Endodermal cell (in vitro differentiated cells): Measurements from ENCODE around the gene KCND2. TPM values are rescaled to one million over a fixed set of nuclear protein-coding genes. Genes with fewer than 3 reads are reported as not detected.

ENCODE experiments used
- DNase-seq: peaks from one replicate; pipeline ENCODE4 v3.0.0-alpha.2; 2017
- H3K27ac ChIP-seq: 2 replicates; pipeline ENCODE4 v1.5.1; 2013; ENCODE audit warnings: mild to moderate bottlenecking, low read depth, low read length, moderate library complexity
- H3K27me3 ChIP-seq: 2 replicates; pipeline ENCODE4 v1.6.1; 2013; ENCODE audit warnings: mild to moderate bottlenecking, low read length, moderate library complexity; ENCODE audit not compliant: insufficient read depth, control insufficient read depth, poor library complexity, severe bottlenecking
- H3K36me3 ChIP-seq: 2 replicates; pipeline ENCODE4 v1.7.0; 2013; ENCODE audit warnings: mild to moderate bottlenecking, low read length, moderate library complexity; ENCODE audit not compliant: control insufficient read depth, insufficient read depth
- H3K4me1 ChIP-seq: one replicate; pipeline ENCODE4 v1.7.0; 2013; ENCODE audit warnings: low read length; ENCODE audit not compliant: control insufficient read depth, insufficient read depth
- H3K4me3 ChIP-seq: 2 replicates; pipeline ENCODE4 v1.5.1; 2013; ENCODE audit warnings: mild to moderate bottlenecking, low read length, moderate library complexity
- H3K9ac ChIP-seq: 2 replicates; pipeline ENCODE4 v1.6.1; 2013; ENCODE audit warnings: mild to moderate bottlenecking, low read length, moderate library complexity; ENCODE audit not compliant: poor library complexity, severe bottlenecking; ENCODE audit errors: extremely low read depth
- H3K9me3 ChIP-seq: 2 replicates; pipeline ENCODE4 v1.6.1; 2013; ENCODE audit warnings: mild to moderate bottlenecking, low read length, moderate library complexity; ENCODE audit not compliant: control insufficient read depth
- H3K27ac Mint-ChIP-seq: 2 replicates; pipeline ENCODE4 v1.8.0; 2020; ENCODE audit warnings: mixed read lengths
- H3K27me3 Mint-ChIP-seq: 2 replicates; pipeline ENCODE4 v1.8.0; 2021; ENCODE audit warnings: mild to moderate bottlenecking, mixed read lengths; ENCODE audit not compliant: insufficient read depth
- H3K36me3 Mint-ChIP-seq: 2 replicates; pipeline ENCODE4 v1.8.0; 2020; ENCODE audit warnings: low read depth, mixed read lengths
- H3K4me1 Mint-ChIP-seq: 2 replicates; pipeline ENCODE4 v1.8.0; 2020; ENCODE audit warnings: mixed read lengths
- H3K4me3 Mint-ChIP-seq: 2 replicates; pipeline ENCODE4 v1.8.0; 2020; ENCODE audit warnings: mild to moderate bottlenecking, moderate library complexity, mixed read lengths
- H3K9me3 Mint-ChIP-seq: 2 replicates; pipeline ENCODE4 v1.8.0; 2020; ENCODE audit warnings: mild to moderate bottlenecking, mixed read lengths
- CTCF ChIP-seq: fragments of 200-600 bp; sonication (generic); conservative IDR thresholded peaks from 2 replicates; pipeline ENCODE4 v1.5.0; 2021; ENCODE audit warnings: antibody characterized with exemption, mild to moderate bottlenecking
- WGBS, 2 experiments: methylation state at CpG; one replicate each; pipeline versions ENCODE4 v1.1.5 to v1.1.7; 2013; ENCODE audit warnings: missing lambda C conversion rate in 2 of 2, mixed read lengths in 1 of 2; ENCODE audit not compliant: insufficient coverage in 1 of 2, insufficient read length in 1 of 2; 5-methylcytosine and 5-hydroxymethylcytosine counted together
- total RNA-seq, 2 donors: library from RNA; stranded (reverse); fragmentation: NEBNext Ultra II Directional in 1 of 2; extraction: Animal tissue kit (Norgen Biotek cat#: 25700) in 1 of 2; gene quantifications; 2 replicates in 1 of 2; 3 replicates in 1 of 2; pipeline ENCODE4 v1.2.1, GENCODE V29; 2021

Gene KCND2
- total RNA-seq, 2 donors from 2014 or later = 0.71 to 4.6 TPM

GRCh38 chr7:120398284-120399000 lies 125.5 kb downstream of the KCND2 start:
- Mint-ChIP-seq H3K4me3 (no peak overlapping the region), H3K36me3 (no peaks in the 10 kb centered on the region), H3K27me3 (no peaks in the 10 kb centered on the region), H3K9me3 (no peaks in the 10 kb centered on the region), H3K4me1 (peaks cover 23% of the 10 kb centered on the region), H3K27ac (no peak overlapping the region)
- no peak overlapping the region for H3K4me3 ChIP-seq
- no peak for TF ChIP-seq CTCF
- H3K36me3 ChIP-seq = no peaks in the 10 kb centered on the region
- H3K27ac ChIP-seq = no peak overlapping the region
- no peak overlapping the region for H3K9ac ChIP-seq
- DNase-seq = no peak
- WGBS, 2 experiments = 94 to 100% methylated on average over 2 to 3 of the region's 3 CpGs
- no peaks in the 10 kb centered on the region for H3K9me3 ChIP-seq
- no peaks in the 10 kb centered on the region for H3K27me3 ChIP-seq
- peaks cover 2% of the 10 kb centered on the region for H3K4me1 ChIP-seq

- WGBS, 2 experiments = 88 to 90% methylated on average over 2 of the region's 2 CpGs
- no peak overlapping the region for H3K27ac ChIP-seq
Observed at GRCh38 chr7:120400806-120401455, 128.0 kb downstream of the KCND2 start.

More at GRCh38 chr7:120400806-120401455, 128.0 kb downstream of the KCND2 start:
- Histone ChIP-seq H3K36me3 (no peaks in the 10 kb centered on the region), H3K4me3 (no peak overlapping the region), H3K9ac (no peak overlapping the region), H3K27me3 (no peaks in the 10 kb centered on the region), H3K9me3 (no peaks in the 10 kb centered on the region), H3K4me1 (peaks cover 2% of the 10 kb centered on the region)
- no peaks in the 10 kb centered on the region for H3K9me3 Mint-ChIP-seq
- TF ChIP-seq CTCF = no peak
- H3K4me3 Mint-ChIP-seq = no peak overlapping the region
- H3K27me3 Mint-ChIP-seq = no peaks in the 10 kb centered on the region
- no peak for DNase-seq
- no peaks in the 10 kb centered on the region for H3K36me3 Mint-ChIP-seq
- H3K27ac Mint-ChIP-seq = no peak overlapping the region
- H3K4me1 Mint-ChIP-seq = peaks cover 23% of the 10 kb centered on the region
